Measurements from ENCODE around the gene TMEM106B. TPM values are rescaled to one million over a fixed set of nuclear protein-coding genes. Genes with fewer than 3 reads are reported as not detected.

TMEM106B gene
- total RNA-seq, 2 donors from 2014 or later = 40.3 to 59.6 TPM

DNA sequence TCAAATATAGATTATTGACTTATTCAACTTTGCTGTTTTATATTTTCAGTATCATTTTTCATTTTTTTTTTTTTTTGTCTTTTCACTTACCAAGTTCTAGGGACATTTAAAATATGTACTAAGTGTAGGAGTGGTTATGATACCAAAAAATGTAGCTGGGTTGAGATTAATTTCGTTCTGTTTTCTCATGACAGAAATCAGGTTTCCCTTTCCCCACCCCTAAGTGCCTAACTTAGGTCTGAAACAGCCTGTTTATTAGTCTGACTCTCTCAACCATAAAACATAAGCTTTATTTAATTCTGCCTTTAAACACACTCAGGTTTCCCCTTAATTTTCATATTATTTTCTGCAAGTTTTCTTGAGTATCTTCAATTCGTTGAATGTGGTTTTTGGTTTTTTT is 22.1 kb downstream of the TMEM106B start:
- whole genome bisulfite sequencing, 2 experiments (ENCODE audit: insufficient coverage in 1 of 2, insufficient read length in 1 of 2) = 90 to 100% methylated on average over 1 to 2 of the region's 2 CpGs
- H3K27me3 ChIP-seq (ENCODE audit: control insufficient read depth, insufficient read depth, low read length, poor library complexity, severe bottlenecking) = no peaks in the 10 kb centered on the region
- TF ChIP-seq CTCF (conservative IDR thresholded peaks at IDR 0.05) = no peak

GRCh38 chr7:12234334-12234865 is 23.3 kb downstream of the TMEM106B start:
- H3K27ac ChIP-seq (ENCODE audit: low read depth, low read length) = no peak overlapping the region
- Mint-ChIP-seq H3K4me3 (no peak overlapping the region), H3K27me3 (ENCODE audit: insufficient read depth) (no peaks in the 10 kb centered on the region), H3K9me3 (no peaks in the 10 kb centered on the region), H3K27ac (no peak overlapping the region), H3K4me1 (no peaks in the 10 kb centered on the region), H3K36me3 (ENCODE audit: low read depth) (peaks cover 26% of the 10 kb centered on the region)
- no peak overlapping the region for H3K4me3 ChIP-seq (ENCODE audit: low read length)
- H3K9me3 ChIP-seq (ENCODE audit: control insufficient read depth, low read length) = peaks cover 9% of the 10 kb centered on the region
- 91 to 100% methylated on average over 1 to 2 of the region's 2 CpGs for WGBS, 2 experiments (ENCODE audit: insufficient coverage in 1 of 2, insufficient read length in 1 of 2)
- TF ChIP-seq CTCF (conservative IDR thresholded peaks at IDR 0.05) = no peak
- DNase-seq = no peak
- H3K27me3 ChIP-seq (ENCODE audit: control insufficient read depth, insufficient read depth, low read length, poor library complexity, severe bottlenecking) = no peaks in the 10 kb centered on the region
- H3K36me3 ChIP-seq (ENCODE audit: control insufficient read depth, insufficient read depth, low read length) = peaks cover 28% of the 10 kb centered on the region
- H3K4me1 ChIP-seq (ENCODE audit: control insufficient read depth, insufficient read depth, low read length) = no peaks in the 10 kb centered on the region
- H3K9ac ChIP-seq (ENCODE audit: extremely low read depth, low read length, poor library complexity, severe bottlenecking) = no peak overlapping the region

More for the DNA sequence above, 22.1 kb downstream of the TMEM106B start:
- Mint-ChIP-seq H3K4me1 (no peaks in the 10 kb centered on the region), H3K27me3 (ENCODE audit: insufficient read depth) (no peaks in the 10 kb centered on the region), H3K36me3 (ENCODE audit: low read depth) (peaks cover 21% of the 10 kb centered on the region), H3K4me3 (no peak overlapping the region), H3K9me3 (no peaks in the 10 kb centered on the region), H3K27ac (no peak overlapping the region)
- DNase-seq = no peak
- Histone ChIP-seq H3K4me1 (ENCODE audit: control insufficient read depth, insufficient read depth, low read length) (no peaks in the 10 kb centered on the region), H3K9me3 (ENCODE audit: control insufficient read depth, low read length) (peaks cover 2% of the 10 kb centered on the region), H3K4me3 (ENCODE audit: low read length) (no peak overlapping the region), H3K9ac (ENCODE audit: extremely low read depth, low read length, poor library complexity, severe bottlenecking) (no peak overlapping the region), H3K36me3 (ENCODE audit: control insufficient read depth, insufficient read depth, low read length) (peaks cover 21% of the 10 kb centered on the region), H3K27ac (ENCODE audit: low read depth, low read length) (no peak overlapping the region)

DNA sequence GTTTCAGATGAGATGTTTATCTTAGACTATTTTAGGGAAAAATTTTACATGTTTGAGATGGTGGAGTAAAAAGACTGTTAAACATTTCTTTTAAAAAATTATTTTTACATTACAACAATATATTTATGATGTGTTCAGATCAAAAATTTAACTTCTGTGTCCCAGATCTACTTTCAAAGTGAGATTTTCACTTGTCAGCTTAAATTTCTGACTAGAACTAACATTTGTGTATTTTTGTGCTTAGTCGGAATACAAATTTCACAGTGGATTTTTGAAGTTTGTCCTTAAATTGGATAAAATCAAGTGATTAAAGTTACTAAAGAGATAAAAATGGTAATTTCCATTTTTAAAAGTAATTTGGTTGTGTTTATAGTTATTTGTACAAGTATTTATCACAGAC is 24.9 kb downstream of the TMEM106B start:
- TF ChIP-seq CTCF (conservative IDR thresholded peaks at IDR 0.05) = no peak

More for the DNA sequence above, 24.9 kb downstream of the TMEM106B start:
- no peaks in the 10 kb centered on the region for H3K4me1 ChIP-seq (ENCODE audit: control insufficient read depth, insufficient read depth, low read length)
- peaks cover 9% of the 10 kb centered on the region for H3K9me3 ChIP-seq (ENCODE audit: control insufficient read depth, low read length)
- Mint-ChIP-seq H3K4me1 (no peaks in the 10 kb centered on the region), H3K9me3 (no peaks in the 10 kb centered on the region), H3K36me3 (ENCODE audit: low read depth) (peaks cover 19% of the 10 kb centered on the region), H3K27me3 (ENCODE audit: insufficient read depth) (no peaks in the 10 kb centered on the region), H3K27ac (no peak overlapping the region), H3K4me3 (no peak overlapping the region)
- peaks cover 28% of the 10 kb centered on the region for H3K36me3 ChIP-seq (ENCODE audit: control insufficient read depth, insufficient read depth, low read length)
- H3K27me3 ChIP-seq (ENCODE audit: control insufficient read depth, insufficient read depth, low read length, poor library complexity, severe bottlenecking) = no peaks in the 10 kb centered on the region
- no peak overlapping the region for H3K4me3 ChIP-seq (ENCODE audit: low read length)
- DNase-seq = no peak
- no peak overlapping the region for H3K27ac ChIP-seq (ENCODE audit: low read depth, low read length)
- no peak overlapping the region for H3K9ac ChIP-seq (ENCODE audit: extremely low read depth, low read length, poor library complexity, severe bottlenecking)
- 86 to 100% methylated on average over 1 of the region's 1 CpG for WGBS, 2 experiments (ENCODE audit: insufficient coverage in 1 of 2, insufficient read length in 1 of 2)
